ENCODE data around the gene AKIRIN1.
"Not testable (repeated sequence)": the region's sequence is repeated elsewhere in the genome, so short reads cannot be mapped to it uniquely, and the experiment has no call there.

DNA sequence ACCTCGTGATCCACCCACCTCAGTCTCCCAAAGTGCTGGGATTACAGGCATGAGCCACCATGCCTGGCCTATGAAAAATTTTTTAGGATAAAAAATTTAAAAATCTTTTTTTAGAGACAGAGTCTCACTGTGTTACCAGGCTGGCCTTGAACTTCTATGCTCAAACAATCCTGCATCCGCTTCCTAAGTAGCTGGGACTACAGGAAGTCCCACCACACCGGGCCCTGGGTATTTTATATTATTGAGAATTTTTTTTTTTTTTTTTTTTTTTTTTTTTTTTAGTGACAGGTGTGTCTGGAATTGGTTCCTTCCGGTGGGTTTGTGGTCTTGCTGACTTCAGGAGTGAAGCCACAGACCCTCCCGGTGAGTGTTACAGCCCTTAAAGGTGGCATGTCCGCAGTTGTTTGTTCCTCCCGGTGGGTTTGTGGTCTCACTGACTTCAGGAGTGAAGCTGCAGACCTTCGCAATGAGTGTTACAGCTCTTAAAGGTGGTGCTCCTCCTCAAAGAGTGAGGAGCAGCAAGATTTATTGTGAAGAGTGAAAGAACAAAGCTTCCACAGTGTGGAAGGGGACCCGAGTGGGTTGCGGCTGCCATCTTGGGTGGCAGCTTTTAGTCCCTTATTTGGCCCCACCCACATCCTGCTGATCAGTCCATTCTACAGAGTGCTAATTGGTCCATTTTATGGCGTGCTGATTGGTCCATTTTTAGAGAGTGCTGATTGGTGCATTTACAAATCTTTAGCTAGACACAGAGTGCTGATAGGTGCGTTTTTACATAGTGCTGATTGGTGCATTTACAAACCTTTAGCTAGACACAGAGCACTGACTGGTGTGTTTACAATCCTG, 13.5 kb upstream of the AKIRIN1 start:
- TF ChIP-seq, protein P1, sequence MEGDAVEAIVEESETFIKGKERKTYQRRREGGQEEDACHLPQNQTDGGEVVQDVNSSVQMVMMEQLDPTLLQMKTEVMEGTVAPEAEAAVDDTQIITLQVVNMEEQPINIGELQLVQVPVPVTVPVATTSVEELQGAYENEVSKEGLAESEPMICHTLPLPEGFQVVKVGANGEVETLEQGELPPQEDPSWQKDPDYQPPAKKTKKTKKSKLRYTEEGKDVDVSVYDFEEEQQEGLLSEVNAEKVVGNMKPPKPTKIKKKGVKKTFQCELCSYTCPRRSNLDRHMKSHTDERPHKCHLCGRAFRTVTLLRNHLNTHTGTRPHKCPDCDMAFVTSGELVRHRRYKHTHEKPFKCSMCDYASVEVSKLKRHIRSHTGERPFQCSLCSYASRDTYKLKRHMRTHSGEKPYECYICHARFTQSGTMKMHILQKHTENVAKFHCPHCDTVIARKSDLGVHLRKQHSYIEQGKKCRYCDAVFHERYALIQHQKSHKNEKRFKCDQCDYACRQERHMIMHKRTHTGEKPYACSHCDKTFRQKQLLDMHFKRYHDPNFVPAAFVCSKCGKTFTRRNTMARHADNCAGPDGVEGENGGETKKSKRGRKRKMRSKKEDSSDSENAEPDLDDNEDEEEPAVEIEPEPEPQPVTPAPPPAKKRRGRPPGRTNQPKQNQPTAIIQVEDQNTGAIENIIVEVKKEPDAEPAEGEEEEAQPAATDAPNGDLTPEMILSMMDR (IDR thresholded peaks at IDR 0.05): not testable (repeated sequence)
- not testable (repeated sequence) for TF ChIP-seq POLR2A (IDR thresholded peaks at IDR 0.05)
